GM12873 (cell line): ENCODE data around the gene KLLN.

Experiments used
- TF ChIP-seq, protein P1 (sequence below): IDR thresholded peaks from 2 replicates; pipeline ENCODE4 v1.5.1; 2012; ENCODE audit warnings: low read depth, mild to moderate bottlenecking, moderate library complexity, low read length, control low read depth; ENCODE audit not compliant: insufficient read depth; ENCODE audit errors: missing control alignments

Gene KLLN

GRCh38 chr10:87819289-87819585 lies 44.1 kb downstream of the KLLN start:
- TF ChIP-seq, protein P1, sequence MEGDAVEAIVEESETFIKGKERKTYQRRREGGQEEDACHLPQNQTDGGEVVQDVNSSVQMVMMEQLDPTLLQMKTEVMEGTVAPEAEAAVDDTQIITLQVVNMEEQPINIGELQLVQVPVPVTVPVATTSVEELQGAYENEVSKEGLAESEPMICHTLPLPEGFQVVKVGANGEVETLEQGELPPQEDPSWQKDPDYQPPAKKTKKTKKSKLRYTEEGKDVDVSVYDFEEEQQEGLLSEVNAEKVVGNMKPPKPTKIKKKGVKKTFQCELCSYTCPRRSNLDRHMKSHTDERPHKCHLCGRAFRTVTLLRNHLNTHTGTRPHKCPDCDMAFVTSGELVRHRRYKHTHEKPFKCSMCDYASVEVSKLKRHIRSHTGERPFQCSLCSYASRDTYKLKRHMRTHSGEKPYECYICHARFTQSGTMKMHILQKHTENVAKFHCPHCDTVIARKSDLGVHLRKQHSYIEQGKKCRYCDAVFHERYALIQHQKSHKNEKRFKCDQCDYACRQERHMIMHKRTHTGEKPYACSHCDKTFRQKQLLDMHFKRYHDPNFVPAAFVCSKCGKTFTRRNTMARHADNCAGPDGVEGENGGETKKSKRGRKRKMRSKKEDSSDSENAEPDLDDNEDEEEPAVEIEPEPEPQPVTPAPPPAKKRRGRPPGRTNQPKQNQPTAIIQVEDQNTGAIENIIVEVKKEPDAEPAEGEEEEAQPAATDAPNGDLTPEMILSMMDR, result no peak

- TF ChIP-seq, protein P1, result peak; percentile 17
These were observed 44.6 kb downstream of the KLLN start for GRCh38 chr10:87818505-87819288.

GRCh38 chr10:87817609-87818504 lies 45.5 kb downstream of the KLLN start, which contains the start of gene ATAD1:
TSS of gene ATAD1 (minus strand) at chr10:87818226. CDS start at chr10:87814599, 3,627 bp downstream.
- TF ChIP-seq, protein P1, result peak; percentile 35

- TF ChIP-seq, protein P1, result peak; percentile 13
These were observed 46.3 kb downstream of the KLLN start for GRCh38 chr10:87816898-87817608.

- TF ChIP-seq, protein P1, result peak; percentile 24
These were observed 47.0 kb downstream of the KLLN start for GRCh38 chr10:87816163-87816897.
